Astrocyte (in vitro differentiated cells and primary cell): ENCODE results near the gene APH1A. TPM values are rescaled to one million over a fixed set of nuclear protein-coding genes. Genes with fewer than 3 reads are reported as not detected.
"Not testable (repeated sequence)": the region's sequence is repeated elsewhere in the genome, so short reads cannot be mapped to it uniquely, and the experiment has no call there.

ENCODE experiments used
- DNase-seq: peaks from one replicate; pipeline ENCODE4 v3.0.0-alpha.2; 2010; ENCODE audit warnings: low read depth
- FAIRE-seq: peaks from 2 replicates; lab custom pipeline; 2011; peaks lifted over from hg19 to GRCh38; lab: Jason Lieb, UNC
- H2AFZ ChIP-seq: 2 replicates; pipeline ENCODE4 v1.6.0; 2012; ENCODE audit warnings: low read depth, low read length, inconsistent platforms
- H3K27ac ChIP-seq: 2 replicates; pipeline ENCODE4 v1.5.1; 2011; ENCODE audit warnings: low read depth, low read length, inconsistent platforms
- H3K27me3 ChIP-seq: 2 replicates; pipeline ENCODE4 v1.6.0; 2011; ENCODE audit warnings: low read length, inconsistent platforms; ENCODE audit not compliant: insufficient read depth
- H3K36me3 ChIP-seq: 2 replicates; pipeline ENCODE4 v1.5.1; 2011; ENCODE audit warnings: low read length, inconsistent platforms; ENCODE audit not compliant: insufficient read depth
- H3K4me1 ChIP-seq: 2 replicates; pipeline ENCODE4 v1.5.1; 2011; ENCODE audit warnings: low read length, inconsistent platforms; ENCODE audit not compliant: insufficient read depth
- H3K4me2 ChIP-seq: 2 replicates; pipeline ENCODE4 v1.6.0; 2012; ENCODE audit warnings: low read length, inconsistent platforms
- H3K4me3 ChIP-seq: 2 replicates; pipeline ENCODE4 v1.5.1; 2011; ENCODE audit warnings: low read depth, mild to moderate bottlenecking, low read length, inconsistent platforms; ENCODE audit not compliant: insufficient read depth
- H3K79me2 ChIP-seq: 2 replicates; pipeline ENCODE4 v1.6.0; 2012; ENCODE audit warnings: mild to moderate bottlenecking, low read length, inconsistent platforms; ENCODE audit not compliant: insufficient read depth
- H3K9ac ChIP-seq: 2 replicates; pipeline ENCODE4 v1.6.0; 2012; ENCODE audit warnings: mild to moderate bottlenecking, low read length, inconsistent platforms
- H3K9me3 ChIP-seq: 2 replicates; pipeline ENCODE4 v1.5.1; 2012; ENCODE audit warnings: low read depth, mild to moderate bottlenecking, low read length, inconsistent platforms; ENCODE audit not compliant: insufficient read depth
- H4K20me1 ChIP-seq: 2 replicates; pipeline ENCODE4 v1.6.0; 2012; ENCODE audit warnings: low read length, inconsistent platforms; ENCODE audit not compliant: insufficient read depth
- H3K27ac Mint-ChIP-seq: one replicate; pipeline ENCODE4 v1.8.0; 2021; ENCODE audit warnings: mild to moderate bottlenecking, mixed read lengths; ENCODE audit not compliant: unreplicated experiment
- H3K27me3 Mint-ChIP-seq: one replicate; pipeline ENCODE4 v1.8.0; 2021; ENCODE audit warnings: low read depth, mixed read lengths; ENCODE audit not compliant: unreplicated experiment
- H3K36me3 Mint-ChIP-seq: one replicate; pipeline ENCODE4 v1.8.0; 2021; ENCODE audit warnings: low read depth, mixed read lengths; ENCODE audit not compliant: unreplicated experiment
- H3K4me1 Mint-ChIP-seq: one replicate; pipeline ENCODE4 v1.8.0; 2021; ENCODE audit warnings: low read depth, mixed read lengths; ENCODE audit not compliant: unreplicated experiment
- H3K4me3 Mint-ChIP-seq: one replicate; pipeline ENCODE4 v1.8.0; 2021; ENCODE audit warnings: mild to moderate bottlenecking, moderate library complexity, mixed read lengths; ENCODE audit not compliant: unreplicated experiment
- H3K9me3 Mint-ChIP-seq: one replicate; pipeline ENCODE4 v1.8.0; 2021; ENCODE audit warnings: mild to moderate bottlenecking, mixed read lengths; ENCODE audit not compliant: unreplicated experiment
- CTCF ChIP-seq: IDR thresholded peaks from 2 replicates; pipeline ENCODE4 v1.5.1; 2011; ENCODE audit warnings: low read depth, mild to moderate bottlenecking, inconsistent platforms, low read length, moderate library complexity; ENCODE audit not compliant: insufficient read depth
- EZH2 ChIP-seq: IDR thresholded peaks from 2 replicates; pipeline ENCODE4 v1.6.1; 2012; ENCODE audit warnings: mild to moderate bottlenecking, low read length, inconsistent platforms; ENCODE audit not compliant: insufficient read depth
- total RNA-seq: library from RNA; stranded (reverse); gene quantifications from 2 replicates; pipeline ENCODE4 v1.2.1, GENCODE V29; 2021

The APH1A gene
- total RNA-seq, 1 donor from 2014 or later = 100 TPM

GRCh38 chr1:150237746-150238145 lies 31.1 kb downstream of the APH1A start:
- no peaks in the 10 kb centered on the region for H3K36me3 ChIP-seq
- H3K27me3 ChIP-seq = no peaks in the 10 kb centered on the region
- Mint-ChIP-seq H3K27me3 (no peaks in the 10 kb centered on the region), H3K4me3 (peak overlapping the region; percentile 47), H3K4me1 (no peaks in the 10 kb centered on the region), H3K9me3 (no peaks in the 10 kb centered on the region), H3K27ac (no peak overlapping the region), H3K36me3 (no peaks in the 10 kb centered on the region)
- H3K79me2 ChIP-seq = peaks cover 32% of the 10 kb centered on the region
- no peak overlapping the region for H3K4me2 ChIP-seq
- no peak overlapping the region for H3K27ac ChIP-seq
- TF ChIP-seq EZH2 (no peak), CTCF (no peak)
- FAIRE-seq (no peak), DNase-seq (no peak)
- H3K9ac ChIP-seq = no peak overlapping the region
- H3K4me1 ChIP-seq = peaks cover 11% of the 10 kb centered on the region
- no peaks in the 10 kb centered on the region for H3K9me3 ChIP-seq
- H4K20me1 ChIP-seq = peaks cover 7% of the 10 kb centered on the region
- no peak overlapping the region for H3K4me3 ChIP-seq
- no peak overlapping the region for H2AFZ ChIP-seq

GRCh38 chr1:150237176-150237575 lies 31.6 kb downstream of the APH1A start:
- H3K36me3 ChIP-seq, H3K9ac ChIP-seq, H3K4me1 Mint-ChIP-seq, DNase-seq, H2AFZ ChIP-seq, H3K9me3 Mint-ChIP-seq, H3K27me3 Mint-ChIP-seq, H3K9me3 ChIP-seq, H3K4me2 ChIP-seq, H3K27me3 ChIP-seq, H4K20me1 ChIP-seq, H3K36me3 Mint-ChIP-seq, H3K27ac ChIP-seq, H3K4me3 Mint-ChIP-seq, H3K27ac Mint-ChIP-seq, FAIRE-seq, H3K4me3 ChIP-seq: not testable (repeated sequence)
- H3K4me1 ChIP-seq = peaks cover 11% of the 10 kb centered on the region
- H3K79me2 ChIP-seq = peaks cover 37% of the 10 kb centered on the region

GRCh38 chr1:150236614-150237100 lies 32.2 kb downstream of the APH1A start:
- Histone ChIP-seq H3K9ac (peak overlapping the region; percentile 94), H3K79me2 (peaks cover 41% of the 10 kb centered on the region), H3K4me3 (peak overlapping the region; percentile 89), H3K9me3 (no peaks in the 10 kb centered on the region), H3K4me2 (peak overlapping the region; percentile 88), H3K27me3 (no peaks in the 10 kb centered on the region), H2AFZ (peak overlapping the region; percentile 67), H3K36me3 (no peaks in the 10 kb centered on the region), H4K20me1 (peaks cover 7% of the 10 kb centered on the region), H3K27ac (peak overlapping the region; percentile 58), H3K4me1 (peaks cover 11% of the 10 kb centered on the region)
- no peak for DNase-seq
- Mint-ChIP-seq H3K27me3 (no peaks in the 10 kb centered on the region), H3K27ac (no peak overlapping the region), H3K36me3 (no peaks in the 10 kb centered on the region), H3K4me1 (no peaks in the 10 kb centered on the region), H3K4me3 (no peak overlapping the region), H3K9me3 (no peaks in the 10 kb centered on the region)
- no peak for TF ChIP-seq CTCF
- TF ChIP-seq EZH2 = no peak
- FAIRE-seq = no peak
